GM12878 (cell line): ENCODE results near the gene CCR3. TPM values are rescaled to one million over a fixed set of nuclear protein-coding genes. Genes with fewer than 3 reads are reported as not detected.

ENCODE experiments used
- ATF7 ChIP-seq: fragments of 450-650 bp; IDR thresholded peaks from 2 replicates; pipeline ENCODE4 v1.6.1; 2016; ENCODE audit warnings: low read depth, mild to moderate bottlenecking
- CBX3 ChIP-seq: fragments of 200-600 bp; sonication (generic); IDR thresholded peaks from 2 replicates; pipeline ENCODE4 v1.6.1; 2016; ENCODE audit warnings: low read depth, borderline replicate concordance
- CHD4 ChIP-seq: fragments of 200-600 bp; sonication (generic); IDR thresholded peaks from 2 replicates; pipeline ENCODE4 v1.6.1; 2016; ENCODE audit warnings: mild to moderate bottlenecking
- EZH2 ChIP-seq: IDR thresholded peaks from 2 replicates; pipeline ENCODE4 v1.6.1; 2012; ENCODE audit warnings: low read depth, mild to moderate bottlenecking, control low read depth, inconsistent platforms, low read length, borderline replicate concordance; ENCODE audit not compliant: control insufficient read depth
- FOS ChIP-seq: IDR thresholded peaks from 3 replicates; pipeline ENCODE4 v1.6.1; 2011; ENCODE audit warnings: borderline replicate concordance; ENCODE audit not compliant: insufficient read length; ENCODE audit errors: extremely low read depth
- HDAC6 ChIP-seq: fragments of 200-600 bp; sonication (generic); IDR thresholded peaks from one replicate; pipeline ENCODE4 v1.8.0; 2017; ENCODE audit warnings: antibody characterized with exemption; ENCODE audit not compliant: unreplicated experiment
- HSF1 ChIP-seq: fragments of 150-350 bp; IDR thresholded peaks from 2 replicates; pipeline ENCODE4 v1.6.1; 2014; ENCODE audit warnings: mild to moderate bottlenecking, low read depth, low read length
- IKZF1 ChIP-seq: fragments of 450-650 bp; conservative IDR thresholded peaks from 2 replicates; pipeline ENCODE4 v1.6.1; 2017; ENCODE audit warnings: antibody characterized with exemption, mild to moderate bottlenecking
- JUND ChIP-seq: IDR thresholded peaks from 2 replicates; pipeline ENCODE4 v1.6.1; 2012; ENCODE audit warnings: low read depth, mild to moderate bottlenecking, low read length, improper control_type of control experiment, moderate library complexity
- KLF5 ChIP-seq: fragments of 450-650 bp; IDR thresholded peaks from 2 replicates; pipeline ENCODE4 v1.6.1; 2014; ENCODE audit warnings: mild to moderate bottlenecking; ENCODE audit not compliant: partially characterized antibody
- NFYA ChIP-seq: IDR thresholded peaks from 2 replicates; pipeline ENCODE4 v1.6.1; 2011; ENCODE audit warnings: low read depth, mild to moderate bottlenecking, low read length, improper control_type of control experiment, borderline replicate concordance
- NR2C2 ChIP-seq: IDR thresholded peaks from 2 replicates; pipeline ENCODE4 v1.6.1; 2011; ENCODE audit warnings: borderline replicate concordance, low read depth; ENCODE audit not compliant: control insufficient read depth, insufficient read length
- RAD21 ChIP-seq: IDR thresholded peaks from 2 replicates; pipeline ENCODE4 v1.6.1; 2011; ENCODE audit warnings: mild to moderate bottlenecking, low read depth, low read length, moderate library complexity; ENCODE audit not compliant: insufficient read depth
- RAD51 ChIP-seq: fragments of 450-650 bp; IDR thresholded peaks from 2 replicates; pipeline ENCODE4 v1.6.1; 2016; ENCODE audit warnings: moderate library complexity, mild to moderate bottlenecking, inconsistent platforms
- TCF12 ChIP-seq: IDR thresholded peaks from 2 replicates; pipeline ENCODE4 v1.6.1; 2011; ENCODE audit warnings: low read depth, mild to moderate bottlenecking, low read length
- YBX1 ChIP-seq: fragments of 450-650 bp; IDR thresholded peaks from 2 replicates; pipeline ENCODE4 v1.6.1; 2016; ENCODE audit warnings: antibody characterized with exemption
- ZNF217 ChIP-seq: fragments of 450-650 bp; IDR thresholded peaks from 2 replicates; pipeline ENCODE4 v1.6.1; 2017; ENCODE audit warnings: antibody characterized with exemption, mild to moderate bottlenecking
- ZNF384 ChIP-seq: IDR thresholded peaks from 2 replicates; pipeline ENCODE4 v1.6.1; 2012; ENCODE audit warnings: low read depth, mild to moderate bottlenecking, low read length, improper control_type of control experiment, borderline replicate concordance
- polyA plus RNA-seq, 11 experiments: library from polyadenylated mRNA; depleted of rRNA in 4 of 11; unstranded in 6 of 11; stranded (reverse) in 5 of 11; fragments of >200 nt; fragmentation: Nextera tagmentation in 4 of 11; fragmentation: Illumina TruSeq in 1 of 11; extraction: Ambion mirVana in 4 of 11; extraction: Trizol in 1 of 11; gene quantifications; 1 replicate in 1 of 11; 2 replicates in 10 of 11; pipeline versions ENCODE4 v1.2.1 to v1.2.3, GENCODE V29; 2011 to 2016; ENCODE audit warnings: inconsistent platforms in 2 of 11, missing spikeins in 2 of 11, low read depth in 1 of 11
- total RNA-seq, 4 experiments: library from RNA; depleted of rRNA in 3 of 4; stranded (reverse); fragments of >200 nt in 3 of 4; fragmentation: Illumina TruSeq in 1 of 4; extraction: Trizol in 1 of 4; gene quantifications; 2 replicates each; pipeline versions ENCODE4 v1.2.1 to v1.2.3, GENCODE V29; 2013 to 2021
- TF ChIP-seq, protein P1 (sequence below): fragments of 450-650 bp; IDR thresholded peaks from 2 replicates; pipeline ENCODE4 v1.6.1; 2016; ENCODE audit warnings: mild to moderate bottlenecking
- TF ChIP-seq, protein P2 (sequence below): IDR thresholded peaks from 2 replicates; pipeline ENCODE4 v1.6.1; 2012; ENCODE audit warnings: low read depth, low read length, improper control_type of control experiment
- TF ChIP-seq, protein P3 (sequence below): fragments of 450-650 bp; IDR thresholded peaks from 2 replicates; pipeline ENCODE4 v1.6.1; 2017; ENCODE audit warnings: mild to moderate bottlenecking, low read depth, inconsistent platforms; ENCODE audit not compliant: poor library complexity, severe bottlenecking
- TF ChIP-seq, protein P4 (sequence below): fragments of 450-650 bp; formaldehyde crosslinking; IDR thresholded peaks from 2 replicates; pipeline ENCODE4 v1.4.0; 2022; ENCODE audit warnings: mild to moderate bottlenecking, moderate library complexity

The CCR3 gene
- total and polyA plus RNA-seq, 10 of the 15 experiments (the other 5 are each of a cell fraction or from before 2014, with no cell fraction given), result 0.13 to 0.78 (median 0.41) TPM; not detected in 1

DNA sequence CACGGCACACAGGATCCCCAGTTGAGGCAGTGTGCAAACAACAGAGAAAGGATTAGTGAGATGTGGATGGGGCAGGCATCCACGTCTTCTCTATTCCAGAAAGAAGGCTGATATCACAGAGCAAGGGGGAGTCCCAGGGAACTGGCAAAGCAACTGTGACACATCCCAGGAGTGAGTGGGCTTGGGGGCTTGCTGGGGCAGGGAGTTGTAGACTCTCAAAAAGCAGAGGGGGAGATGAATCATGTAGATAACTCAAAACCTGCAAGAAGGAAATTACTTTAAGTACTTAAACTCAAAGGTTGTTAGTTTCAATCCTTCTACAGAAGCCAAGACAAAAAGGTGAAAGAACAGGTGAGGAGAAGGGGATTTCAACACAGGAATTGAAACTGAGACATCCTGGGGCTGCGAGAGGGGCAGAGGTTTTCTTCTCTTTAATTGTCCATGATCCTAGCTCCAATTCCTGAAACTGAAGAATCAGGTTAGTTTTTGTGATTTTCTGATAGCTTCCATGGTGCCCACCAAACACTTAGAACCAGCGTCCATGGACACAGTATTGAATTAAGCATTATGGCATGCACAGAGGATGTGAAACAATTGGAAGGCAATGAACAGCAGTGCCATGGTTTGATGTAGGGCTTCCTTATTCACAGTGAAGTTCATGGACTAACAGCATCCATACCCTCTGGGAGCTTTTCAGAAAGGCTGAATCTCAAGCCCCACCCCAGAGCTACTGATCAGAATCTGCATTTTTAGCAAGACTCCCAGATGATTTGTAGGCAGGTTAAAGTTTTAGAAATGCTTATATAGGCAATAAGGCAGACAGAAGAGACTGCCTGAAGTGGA lies 52.0 kb downstream of the CCR3 start (continued):
- TF ChIP-seq CHD4 (no peak), IKZF1 (peak; percentile 88), RAD21 (no peak), KLF5 (no peak), CBX3 (no peak), NR2C2 (no peak), ZNF217 (peak; percentile 4; the same call in 1 of the 2 replicates), RAD51 (no peak), EZH2 (no peak), TCF12 (peak; percentile 21; the same call in 1 of the 2 replicates), NFYA (no peak), ZNF384 (no peak), JUND (no peak), HDAC6 (no peak), ATF7 (0 out of 2 replicates have a peak, but pooled peaks have one; percentile 30), YBX1 (no peak), FOS (no peak), HSF1 (no peak)
- TF ChIP-seq, protein P1, sequence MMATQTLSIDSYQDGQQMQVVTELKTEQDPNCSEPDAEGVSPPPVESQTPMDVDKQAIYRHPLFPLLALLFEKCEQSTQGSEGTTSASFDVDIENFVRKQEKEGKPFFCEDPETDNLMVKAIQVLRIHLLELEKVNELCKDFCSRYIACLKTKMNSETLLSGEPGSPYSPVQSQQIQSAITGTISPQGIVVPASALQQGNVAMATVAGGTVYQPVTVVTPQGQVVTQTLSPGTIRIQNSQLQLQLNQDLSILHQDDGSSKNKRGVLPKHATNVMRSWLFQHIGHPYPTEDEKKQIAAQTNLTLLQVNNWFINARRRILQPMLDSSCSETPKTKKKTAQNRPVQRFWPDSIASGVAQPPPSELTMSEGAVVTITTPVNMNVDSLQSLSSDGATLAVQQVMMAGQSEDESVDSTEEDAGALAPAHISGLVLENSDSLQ, result no peak
- TF ChIP-seq, protein P2, sequence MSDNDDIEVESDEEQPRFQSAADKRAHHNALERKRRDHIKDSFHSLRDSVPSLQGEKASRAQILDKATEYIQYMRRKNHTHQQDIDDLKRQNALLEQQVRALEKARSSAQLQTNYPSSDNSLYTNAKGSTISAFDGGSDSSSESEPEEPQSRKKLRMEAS, result no peak
- TF ChIP-seq, protein P3, sequence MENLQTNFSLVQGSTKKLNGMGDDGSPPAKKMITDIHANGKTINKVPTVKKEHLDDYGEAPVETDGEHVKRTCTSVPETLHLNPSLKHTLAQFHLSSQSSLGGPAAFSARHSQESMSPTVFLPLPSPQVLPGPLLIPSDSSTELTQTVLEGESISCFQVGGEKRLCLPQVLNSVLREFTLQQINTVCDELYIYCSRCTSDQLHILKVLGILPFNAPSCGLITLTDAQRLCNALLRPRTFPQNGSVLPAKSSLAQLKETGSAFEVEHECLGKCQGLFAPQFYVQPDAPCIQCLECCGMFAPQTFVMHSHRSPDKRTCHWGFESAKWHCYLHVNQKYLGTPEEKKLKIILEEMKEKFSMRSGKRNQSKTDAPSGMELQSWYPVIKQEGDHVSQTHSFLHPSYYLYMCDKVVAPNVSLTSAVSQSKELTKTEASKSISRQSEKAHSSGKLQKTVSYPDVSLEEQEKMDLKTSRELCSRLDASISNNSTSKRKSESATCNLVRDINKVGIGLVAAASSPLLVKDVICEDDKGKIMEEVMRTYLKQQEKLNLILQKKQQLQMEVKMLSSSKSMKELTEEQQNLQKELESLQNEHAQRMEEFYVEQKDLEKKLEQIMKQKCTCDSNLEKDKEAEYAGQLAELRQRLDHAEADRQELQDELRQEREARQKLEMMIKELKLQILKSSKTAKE, result peak; percentile 46
- TF ChIP-seq, protein P4, sequence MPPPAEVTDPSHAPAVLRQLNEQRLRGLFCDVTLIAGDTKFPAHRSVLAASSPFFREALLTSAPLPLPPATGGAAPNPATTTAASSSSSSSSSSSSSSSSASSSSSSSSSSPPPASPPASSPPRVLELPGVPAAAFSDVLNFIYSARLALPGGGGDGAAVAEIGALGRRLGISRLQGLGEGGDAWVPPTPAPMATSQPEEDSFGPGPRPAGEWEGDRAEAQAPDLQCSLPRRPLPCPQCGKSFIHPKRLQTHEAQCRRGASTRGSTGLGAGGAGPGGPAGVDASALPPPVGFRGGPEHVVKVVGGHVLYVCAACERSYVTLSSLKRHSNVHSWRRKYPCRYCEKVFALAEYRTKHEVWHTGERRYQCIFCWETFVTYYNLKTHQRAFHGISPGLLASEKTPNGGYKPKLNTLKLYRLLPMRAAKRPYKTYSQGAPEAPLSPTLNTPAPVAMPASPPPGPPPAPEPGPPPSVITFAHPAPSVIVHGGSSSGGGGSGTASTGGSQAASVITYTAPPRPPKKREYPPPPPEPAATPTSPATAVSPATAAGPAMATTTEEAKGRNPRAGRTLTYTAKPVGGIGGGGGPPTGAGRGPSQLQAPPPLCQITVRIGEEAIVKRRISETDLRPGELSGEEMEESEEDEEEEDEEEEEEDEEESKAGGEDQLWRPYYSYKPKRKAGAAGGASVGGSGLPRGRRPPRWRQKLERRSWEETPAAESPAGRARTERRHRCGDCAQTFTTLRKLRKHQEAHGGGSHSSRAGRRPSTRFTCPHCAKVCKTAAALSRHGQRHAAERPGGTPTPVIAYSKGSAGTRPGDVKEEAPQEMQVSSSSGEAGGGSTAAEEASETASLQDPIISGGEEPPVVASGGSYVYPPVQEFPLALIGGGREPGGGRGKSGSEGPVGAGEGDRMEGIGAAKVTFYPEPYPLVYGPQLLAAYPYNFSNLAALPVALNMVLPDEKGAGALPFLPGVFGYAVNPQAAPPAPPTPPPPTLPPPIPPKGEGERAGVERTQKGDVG, result no peak
